ENCODE measurements around the gene LDOC1. TPM values are rescaled to one million over a fixed set of nuclear protein-coding genes. Genes with fewer than 3 reads are reported as not detected.

Gene LDOC1
- total and polyA plus RNA-seq, 2 of the 13 experiments (the other 11 are each of a cell fraction or from before 2014, with no cell fraction given), result not detected

GRCh38 chrX:141214196-141214595, 37.3 kb upstream of the LDOC1 start:
- H3K4me1 ChIP-seq (ENCODE audit: insufficient read depth, low read length), result no peaks in the 10 kb centered on the region
- no peaks in the 10 kb centered on the region for H3K27me3 ChIP-seq (ENCODE audit: control insufficient read depth in 1 of 2, insufficient read depth in 2 of 2, low read length in 2 of 2)
- H4K20me1 ChIP-seq (ENCODE audit: insufficient read depth, low read length), result no peaks in the 10 kb centered on the region
- no peak for TF ChIP-seq ZNF230 (CRISPR knock-in tag; IDR thresholded peaks at IDR 0.05)
- TF ChIP-seq, protein P1, sequence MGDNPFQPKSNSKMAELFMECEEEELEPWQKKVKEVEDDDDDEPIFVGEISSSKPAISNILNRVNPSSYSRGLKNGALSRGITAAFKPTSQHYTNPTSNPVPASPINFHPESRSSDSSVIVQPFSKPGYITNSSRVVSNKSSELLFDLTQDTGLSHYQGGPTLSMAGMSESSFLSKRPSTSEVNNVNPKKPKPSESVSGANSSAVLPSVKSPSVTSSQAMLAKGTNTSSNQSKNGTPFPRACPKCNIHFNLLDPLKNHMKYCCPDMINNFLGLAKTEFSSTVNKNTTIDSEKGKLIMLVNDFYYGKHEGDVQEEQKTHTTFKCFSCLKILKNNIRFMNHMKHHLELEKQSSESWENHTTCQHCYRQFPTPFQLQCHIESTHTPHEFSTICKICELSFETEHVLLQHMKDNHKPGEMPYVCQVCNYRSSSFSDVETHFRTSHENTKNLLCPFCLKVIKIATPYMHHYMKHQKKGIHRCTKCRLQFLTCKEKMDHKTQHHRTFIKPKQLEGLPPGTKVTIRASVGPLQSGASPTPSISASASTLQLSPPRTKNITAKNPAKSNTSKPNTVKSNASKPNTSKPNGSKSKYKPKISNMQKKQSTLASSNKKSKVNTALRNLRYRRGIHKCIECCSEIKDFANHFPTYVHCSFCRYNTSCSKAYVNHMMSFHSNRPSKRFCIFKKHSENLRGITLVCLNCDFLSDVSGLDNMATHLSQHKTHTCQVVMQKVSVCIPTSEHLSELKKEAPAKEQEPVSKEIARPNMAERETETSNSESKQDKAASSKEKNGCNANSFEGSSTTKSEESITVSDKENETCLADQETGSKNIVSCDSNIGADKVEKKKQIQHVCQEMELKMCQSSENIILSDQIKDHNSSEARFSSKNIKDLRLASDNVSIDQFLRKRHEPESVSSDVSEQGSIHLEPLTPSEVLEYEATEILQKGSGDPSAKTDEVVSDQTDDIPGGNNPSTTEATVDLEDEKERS (CRISPR knock-in tag; IDR thresholded peaks at IDR 0.05), result no peak
- TF ChIP-seq TAF1 (CRISPR knock-in tag; IDR thresholded peaks at IDR 0.05), result no peak
- no peak for TF ChIP-seq EZH2 (conservative IDR thresholded peaks at IDR 0.05; ENCODE audit: low read depth, low read length)
- no peak for TF ChIP-seq ARNT2 (CRISPR knock-in tag; IDR thresholded peaks at IDR 0.05; ENCODE audit: low read depth)
- TF ChIP-seq ATF7-NPFF (CRISPR knock-in tag; IDR thresholded peaks at IDR 0.05; ENCODE audit: low read depth), result no peak
- no peak for TF ChIP-seq SATB2 (CRISPR knock-in tag; IDR thresholded peaks at IDR 0.05)
- TF ChIP-seq ZBTB38 (CRISPR knock-in tag; IDR thresholded peaks at IDR 0.05), result no peak
- no peak for TF ChIP-seq KDM3A (CRISPR knock-in tag; IDR thresholded peaks at IDR 0.05; ENCODE audit: low read depth)
- no peak for TF ChIP-seq SNRNP70 (IDR thresholded peaks at IDR 0.05; ENCODE audit: low read depth, low read length)
- no peaks in the 10 kb centered on the region for H3K9me3 ChIP-seq (ENCODE audit: low read length)
- intact Hi-C loops (cut with micrococcal nuclease; ENCODE audit: unreplicated experiment), result no loop called here
- FAIRE-seq (no peak), ATAC-seq (no peak), DNase-seq (ENCODE audit: low spot score) (no peak)
- H3K79me2 ChIP-seq (ENCODE audit: insufficient read depth, low read length), result no peaks in the 10 kb centered on the region
- no peak overlapping the region for H3K27ac ChIP-seq (ENCODE audit: extremely low read length, insufficient read depth, low read length)
- CTCF ChIA-PET (ENCODE audit: low intra/inter-chr PET ratio, low total read pairs), result no interaction called here
- in situ Hi-C loops (cut with HindIII; ENCODE audit: extremely low pct_ligation_motif_present, low pct_unique_long_range_greater_than_20kb), result no loop called here
- H3K36me3 ChIP-seq (replicated peaks in 1 of 2; ENCODE audit: control insufficient read depth in 1 of 2, insufficient read depth in 2 of 2, low read length in 2 of 2), result no peaks in the 10 kb centered on the region
- H2AFZ ChIP-seq (ENCODE audit: low read length), result no peak overlapping the region
- POLR2A ChIA-PET, result no interaction called here
- no peak overlapping the region for H3K4me3 ChIP-seq (replicated peaks in 1 of 3; ENCODE audit: insufficient read depth in 1 of 3, low read depth in 2 of 3, low read length in 3 of 3)
- WGBS (ENCODE audit: low lambda C conversion rate), result 11% methylated on average over 1 of the region's 1 CpG
- H3K4me2 ChIP-seq (ENCODE audit: low read depth, low read length), result no peak overlapping the region
- BruUV-seq (replicated peaks), result no TSS peak
- H3K9ac ChIP-seq (ENCODE audit: insufficient read depth, low read depth, low read length), result no peak overlapping the region

Measured in HepG2 (cell line).